GM19193 (cell line): ENCODE data around the gene APPL1.

Source experiments
- POLR2A ChIP-seq: IDR thresholded peaks from 4 replicates; pipeline ENCODE4 v1.6.1; 2011; ENCODE audit not compliant: insufficient read depth, insufficient read length; ENCODE audit errors: extremely low read depth

APPL1 gene

GRCh38 chr3:57227204-57227929, at the start of gene APPL1:
Gene APPL1 (plus strand): TSS chr3:57227729. CDS start chr3:57227884, 155 bp downstream.
- TF ChIP-seq POLR2A, result peak; percentile 91

- TF ChIP-seq POLR2A, result no peak
Observed at GRCh38 chr3:57179580-57180410, 47.7 kb upstream of the APPL1 start.

GRCh38 chr3:57184526-57184925, 43.0 kb upstream of the APPL1 start:
- TF ChIP-seq POLR2A, result no peak

GRCh38 chr3:57192028-57192427, 35.5 kb upstream of the APPL1 start:
- TF ChIP-seq POLR2A, result no peak

- no peak for TF ChIP-seq POLR2A
Observed at GRCh38 chr3:57194641-57195040, 32.9 kb upstream of the APPL1 start.

- no peak for TF ChIP-seq POLR2A
Observed at GRCh38 chr3:57199895-57200297, 27.6 kb upstream of the APPL1 start, which contains the start of gene HESX1. Gene HESX1 (minus strand): TSS chr3:57199978. CDS start chr3:57199918, 60 bp downstream.

GRCh38 chr3:57206423-57206822, 21.1 kb upstream of the APPL1 start:
- no peak for TF ChIP-seq POLR2A

- TF ChIP-seq POLR2A, result no peak
Observed at GRCh38 chr3:57221883-57222282, 5.6 kb upstream of the APPL1 start.

GRCh38 chr3:57224856-57225255, 2.7 kb upstream of the APPL1 start:
- no peak for TF ChIP-seq POLR2A

- TF ChIP-seq POLR2A, result no peak
Observed at GRCh38 chr3:57226176-57226575, 1.4 kb upstream of the APPL1 start.

GRCh38 chr3:57227930-57228751, 612 bp downstream of the APPL1 start:
- no peak for TF ChIP-seq POLR2A

GRCh38 chr3:57230006-57230405, 2.5 kb downstream of the APPL1 start:
- TF ChIP-seq POLR2A, result no peak

GRCh38 chr3:57233799-57234198, 6.3 kb downstream of the APPL1 start:
- no peak for TF ChIP-seq POLR2A

- TF ChIP-seq POLR2A, result no peak
Observed at GRCh38 chr3:57234613-57235575, 7.4 kb downstream of the APPL1 start.
